Measurements from ENCODE around the gene LMAN2.

Gene LMAN2

GRCh38 chr5:177353093-177353492, 1.6 kb upstream of the LMAN2 start:
- no peak for DNase-seq (ENCODE audit: insufficient read length, low spot score)
- no peak for FAIRE-seq
- TF ChIP-seq, protein P1, sequence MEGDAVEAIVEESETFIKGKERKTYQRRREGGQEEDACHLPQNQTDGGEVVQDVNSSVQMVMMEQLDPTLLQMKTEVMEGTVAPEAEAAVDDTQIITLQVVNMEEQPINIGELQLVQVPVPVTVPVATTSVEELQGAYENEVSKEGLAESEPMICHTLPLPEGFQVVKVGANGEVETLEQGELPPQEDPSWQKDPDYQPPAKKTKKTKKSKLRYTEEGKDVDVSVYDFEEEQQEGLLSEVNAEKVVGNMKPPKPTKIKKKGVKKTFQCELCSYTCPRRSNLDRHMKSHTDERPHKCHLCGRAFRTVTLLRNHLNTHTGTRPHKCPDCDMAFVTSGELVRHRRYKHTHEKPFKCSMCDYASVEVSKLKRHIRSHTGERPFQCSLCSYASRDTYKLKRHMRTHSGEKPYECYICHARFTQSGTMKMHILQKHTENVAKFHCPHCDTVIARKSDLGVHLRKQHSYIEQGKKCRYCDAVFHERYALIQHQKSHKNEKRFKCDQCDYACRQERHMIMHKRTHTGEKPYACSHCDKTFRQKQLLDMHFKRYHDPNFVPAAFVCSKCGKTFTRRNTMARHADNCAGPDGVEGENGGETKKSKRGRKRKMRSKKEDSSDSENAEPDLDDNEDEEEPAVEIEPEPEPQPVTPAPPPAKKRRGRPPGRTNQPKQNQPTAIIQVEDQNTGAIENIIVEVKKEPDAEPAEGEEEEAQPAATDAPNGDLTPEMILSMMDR (IDR thresholded peaks at IDR 0.05; ENCODE audit: insufficient read depth, missing control alignments) = no peak

- TF ChIP-seq, protein P1 (IDR thresholded peaks at IDR 0.05; ENCODE audit: insufficient read depth, missing control alignments) = no peak
- no peak for FAIRE-seq
These were observed 584 bp downstream of the LMAN2 start for GRCh38 chr5:177350776-177351391.

GRCh38 chr5:177349762-177350161, 1.7 kb downstream of the LMAN2 start:
- FAIRE-seq (no peak), DNase-seq (ENCODE audit: insufficient read length, low spot score) (no peak)
- TF ChIP-seq, protein P1 (IDR thresholded peaks at IDR 0.05; ENCODE audit: insufficient read depth, missing control alignments) = no peak

More at GRCh38 chr5:177350776-177351391, 584 bp downstream of the LMAN2 start:
- DNase-seq (ENCODE audit: insufficient read length, low spot score) = no peak

DNA sequence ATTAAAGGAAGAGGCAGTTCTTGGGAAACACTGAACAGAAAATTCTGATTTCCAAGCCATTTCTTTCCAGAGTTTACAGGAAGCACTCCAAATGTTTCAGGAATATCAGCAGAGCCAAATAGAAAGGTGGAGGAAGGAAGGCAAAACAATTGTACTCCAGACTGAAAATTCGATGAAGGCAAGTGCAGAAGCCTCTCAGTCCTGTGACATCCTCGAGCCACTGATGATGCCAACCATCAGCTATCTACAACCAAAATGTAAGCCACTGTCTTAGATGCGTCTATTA, 2.2 kb downstream of the LMAN2 start:
- TF ChIP-seq, protein P1 (IDR thresholded peaks at IDR 0.05; ENCODE audit: insufficient read depth, missing control alignments) = no peak
- FAIRE-seq = no peak
- DNase-seq (ENCODE audit: insufficient read length, low spot score) = no peak

DNA sequence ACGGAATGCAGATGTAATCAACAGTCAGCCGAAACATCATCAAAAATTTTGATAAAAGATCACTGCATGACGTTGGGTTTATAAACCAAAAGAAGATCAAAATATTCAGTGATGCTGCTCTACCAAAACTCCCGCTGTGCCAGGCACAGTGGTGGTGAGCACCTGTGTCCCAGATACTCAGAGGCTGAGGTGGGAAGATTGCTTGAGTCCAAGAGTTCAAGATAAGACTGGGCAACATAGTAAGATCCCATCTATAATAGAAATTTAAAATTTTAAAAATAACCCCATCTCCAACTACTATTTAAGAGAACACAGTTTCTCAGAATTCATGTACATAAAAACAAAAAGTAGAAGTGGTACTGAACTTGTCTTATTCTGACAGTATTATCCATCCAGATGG, 3.8 kb downstream of the LMAN2 start:
- FAIRE-seq = no peak
- DNase-seq (ENCODE audit: insufficient read length, low spot score) = no peak
- TF ChIP-seq, protein P1 (IDR thresholded peaks at IDR 0.05; ENCODE audit: insufficient read depth, missing control alignments) = no peak

- TF ChIP-seq, protein P1 (IDR thresholded peaks at IDR 0.05; ENCODE audit: insufficient read depth, missing control alignments) = no peak
- no peak for DNase-seq (ENCODE audit: insufficient read length, low spot score)
- FAIRE-seq = no peak
These were observed 4.6 kb downstream of the LMAN2 start for GRCh38 chr5:177346820-177347219.

- DNase-seq (ENCODE audit: insufficient read length, low spot score) = no peak
- no peak for FAIRE-seq
- TF ChIP-seq, protein P1 (IDR thresholded peaks at IDR 0.05; ENCODE audit: insufficient read depth, missing control alignments) = no peak
These were observed 6.6 kb downstream of the LMAN2 start for GRCh38 chr5:177344891-177345290.

Measured in D721Med (cell line).